WTC11 (cell line): ENCODE results near the gene MEDAG.

ENCODE experiments used
- CREB1 ChIP-seq: sonication (generic); formaldehyde crosslinking; IDR thresholded peaks from 2 replicates; pipeline ENCODE4 v1.8.0; 2023; ENCODE audit warnings: mild to moderate bottlenecking, missing genetic modification reagents
- EMX1 ChIP-seq: fragments of 250-450 bp; sonication (Bioruptor Pico); IDR thresholded peaks from 2 replicates; pipeline ENCODE4 v1.8.0; 2021; ENCODE audit warnings: mild to moderate bottlenecking
- KAT7 ChIP-seq: sonication (generic); formaldehyde crosslinking; IDR thresholded peaks from 2 replicates; pipeline ENCODE4 v1.8.1; 2023; ENCODE audit warnings: missing genetic modification reagents, mild to moderate bottlenecking, borderline replicate concordance
- NR2C2 ChIP-seq: sonication (generic); formaldehyde crosslinking; IDR thresholded peaks from 2 replicates; pipeline ENCODE4 v1.8.0; 2022; ENCODE audit warnings: mild to moderate bottlenecking, missing genetic modification reagents
- SP1 ChIP-seq: sonication (generic); formaldehyde crosslinking; conservative IDR thresholded peaks from 2 replicates; pipeline ENCODE4 v1.8.1; 2022; ENCODE audit warnings: missing genetic modification reagents
- ZNF138 ChIP-seq: sonication (generic); formaldehyde crosslinking; conservative IDR thresholded peaks from 2 replicates; pipeline ENCODE4 v1.8.1; 2022; ENCODE audit warnings: mild to moderate bottlenecking, moderate library complexity, missing genetic modification reagents
- TF ChIP-seq, protein P1 (sequence below): sonication (generic); formaldehyde crosslinking; conservative IDR thresholded peaks from 2 replicates; pipeline ENCODE4 v1.8.1; 2023; ENCODE audit warnings: mild to moderate bottlenecking, low read depth, missing genetic modification reagents, moderate library complexity
- TF ChIP-seq, protein P2 (sequence below): fragments of 200-600 bp; IDR thresholded peaks from 2 replicates; pipeline ENCODE4 v1.8.0; 2022; ENCODE audit warnings: antibody characterized with exemption
- TF ChIP-seq, protein P3 (sequence below): sonication (generic); formaldehyde crosslinking; IDR thresholded peaks from 2 replicates; pipeline ENCODE4 v1.8.0; 2022; ENCODE audit warnings: mild to moderate bottlenecking, missing genetic modification reagents
- TF ChIP-seq, protein P4 (sequence below): sonication (generic); formaldehyde crosslinking; IDR thresholded peaks from 2 replicates; pipeline ENCODE4 v1.8.1; 2022; ENCODE audit warnings: mild to moderate bottlenecking, moderate library complexity, missing genetic modification reagents
- TF ChIP-seq, protein P5 (sequence below): sonication (generic); formaldehyde crosslinking; IDR thresholded peaks from 2 replicates; pipeline ENCODE4 v1.8.1; 2022; ENCODE audit warnings: low read depth, missing genetic modification reagents, borderline replicate concordance
- TF ChIP-seq, protein P6 (sequence below): sonication (generic); formaldehyde crosslinking; IDR thresholded peaks from 2 replicates; pipeline ENCODE4 v1.8.1; 2023; ENCODE audit warnings: mild to moderate bottlenecking, missing genetic modification reagents
- TF ChIP-seq, protein P7 (sequence below): sonication (generic); formaldehyde crosslinking; IDR thresholded peaks from 2 replicates; pipeline ENCODE4 v1.8.0; 2022; ENCODE audit warnings: mild to moderate bottlenecking, missing genetic modification reagents
- TF ChIP-seq, protein P8 (sequence below): sonication (generic); formaldehyde crosslinking; IDR thresholded peaks from 2 replicates; pipeline ENCODE4 v1.8.1; 2022; ENCODE audit warnings: mild to moderate bottlenecking, missing genetic modification reagents, moderate library complexity, borderline replicate concordance

DNA sequence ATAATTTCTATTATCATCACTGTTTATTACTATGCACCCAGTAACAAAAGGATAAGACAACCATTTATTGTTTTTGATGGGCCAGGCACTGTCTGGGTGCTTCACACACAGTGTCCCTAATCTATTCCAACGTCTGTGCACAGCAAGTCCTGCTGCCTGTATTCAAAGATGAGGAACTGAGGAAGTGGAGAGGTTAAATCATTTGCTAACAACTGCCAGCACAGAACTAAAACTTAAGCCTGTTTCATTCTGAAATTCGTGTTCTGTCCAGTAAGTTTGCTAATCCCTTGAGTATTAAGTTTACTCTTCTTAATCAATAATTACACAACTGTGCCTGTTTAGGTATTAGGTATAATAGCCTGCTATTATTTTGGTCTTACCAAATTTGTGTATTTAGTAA lies 68.3 kb downstream of the MEDAG start:
- TF ChIP-seq, protein P1, sequence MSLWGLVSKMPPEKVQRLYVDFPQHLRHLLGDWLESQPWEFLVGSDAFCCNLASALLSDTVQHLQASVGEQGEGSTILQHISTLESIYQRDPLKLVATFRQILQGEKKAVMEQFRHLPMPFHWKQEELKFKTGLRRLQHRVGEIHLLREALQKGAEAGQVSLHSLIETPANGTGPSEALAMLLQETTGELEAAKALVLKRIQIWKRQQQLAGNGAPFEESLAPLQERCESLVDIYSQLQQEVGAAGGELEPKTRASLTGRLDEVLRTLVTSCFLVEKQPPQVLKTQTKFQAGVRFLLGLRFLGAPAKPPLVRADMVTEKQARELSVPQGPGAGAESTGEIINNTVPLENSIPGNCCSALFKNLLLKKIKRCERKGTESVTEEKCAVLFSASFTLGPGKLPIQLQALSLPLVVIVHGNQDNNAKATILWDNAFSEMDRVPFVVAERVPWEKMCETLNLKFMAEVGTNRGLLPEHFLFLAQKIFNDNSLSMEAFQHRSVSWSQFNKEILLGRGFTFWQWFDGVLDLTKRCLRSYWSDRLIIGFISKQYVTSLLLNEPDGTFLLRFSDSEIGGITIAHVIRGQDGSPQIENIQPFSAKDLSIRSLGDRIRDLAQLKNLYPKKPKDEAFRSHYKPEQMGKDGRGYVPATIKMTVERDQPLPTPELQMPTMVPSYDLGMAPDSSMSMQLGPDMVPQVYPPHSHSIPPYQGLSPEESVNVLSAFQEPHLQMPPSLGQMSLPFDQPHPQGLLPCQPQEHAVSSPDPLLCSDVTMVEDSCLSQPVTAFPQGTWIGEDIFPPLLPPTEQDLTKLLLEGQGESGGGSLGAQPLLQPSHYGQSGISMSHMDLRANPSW (CRISPR knock-in tag): no peak
- TF ChIP-seq EMX1 (CRISPR knock-in tag) (no peak), CREB1 (no peak), ZNF138 (no peak), KAT7 (CRISPR knock-in tag) (no peak), NR2C2 (CRISPR knock-in tag) (no peak), SP1 (CRISPR knock-in tag) (no peak)
- TF ChIP-seq, protein P2, sequence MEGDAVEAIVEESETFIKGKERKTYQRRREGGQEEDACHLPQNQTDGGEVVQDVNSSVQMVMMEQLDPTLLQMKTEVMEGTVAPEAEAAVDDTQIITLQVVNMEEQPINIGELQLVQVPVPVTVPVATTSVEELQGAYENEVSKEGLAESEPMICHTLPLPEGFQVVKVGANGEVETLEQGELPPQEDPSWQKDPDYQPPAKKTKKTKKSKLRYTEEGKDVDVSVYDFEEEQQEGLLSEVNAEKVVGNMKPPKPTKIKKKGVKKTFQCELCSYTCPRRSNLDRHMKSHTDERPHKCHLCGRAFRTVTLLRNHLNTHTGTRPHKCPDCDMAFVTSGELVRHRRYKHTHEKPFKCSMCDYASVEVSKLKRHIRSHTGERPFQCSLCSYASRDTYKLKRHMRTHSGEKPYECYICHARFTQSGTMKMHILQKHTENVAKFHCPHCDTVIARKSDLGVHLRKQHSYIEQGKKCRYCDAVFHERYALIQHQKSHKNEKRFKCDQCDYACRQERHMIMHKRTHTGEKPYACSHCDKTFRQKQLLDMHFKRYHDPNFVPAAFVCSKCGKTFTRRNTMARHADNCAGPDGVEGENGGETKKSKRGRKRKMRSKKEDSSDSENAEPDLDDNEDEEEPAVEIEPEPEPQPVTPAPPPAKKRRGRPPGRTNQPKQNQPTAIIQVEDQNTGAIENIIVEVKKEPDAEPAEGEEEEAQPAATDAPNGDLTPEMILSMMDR: no peak
- TF ChIP-seq, protein P3, sequence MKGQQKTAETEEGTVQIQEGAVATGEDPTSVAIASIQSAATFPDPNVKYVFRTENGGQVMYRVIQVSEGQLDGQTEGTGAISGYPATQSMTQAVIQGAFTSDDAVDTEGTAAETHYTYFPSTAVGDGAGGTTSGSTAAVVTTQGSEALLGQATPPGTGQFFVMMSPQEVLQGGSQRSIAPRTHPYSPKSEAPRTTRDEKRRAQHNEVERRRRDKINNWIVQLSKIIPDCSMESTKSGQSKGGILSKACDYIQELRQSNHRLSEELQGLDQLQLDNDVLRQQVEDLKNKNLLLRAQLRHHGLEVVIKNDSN (CRISPR knock-in tag): no peak
- TF ChIP-seq, protein P4, sequence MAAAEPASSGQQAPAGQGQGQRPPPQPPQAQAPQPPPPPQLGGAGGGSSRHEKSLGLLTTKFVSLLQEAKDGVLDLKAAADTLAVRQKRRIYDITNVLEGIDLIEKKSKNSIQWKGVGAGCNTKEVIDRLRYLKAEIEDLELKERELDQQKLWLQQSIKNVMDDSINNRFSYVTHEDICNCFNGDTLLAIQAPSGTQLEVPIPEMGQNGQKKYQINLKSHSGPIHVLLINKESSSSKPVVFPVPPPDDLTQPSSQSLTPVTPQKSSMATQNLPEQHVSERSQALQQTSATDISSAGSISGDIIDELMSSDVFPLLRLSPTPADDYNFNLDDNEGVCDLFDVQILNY (CRISPR knock-in tag): no peak
- TF ChIP-seq, protein P5, sequence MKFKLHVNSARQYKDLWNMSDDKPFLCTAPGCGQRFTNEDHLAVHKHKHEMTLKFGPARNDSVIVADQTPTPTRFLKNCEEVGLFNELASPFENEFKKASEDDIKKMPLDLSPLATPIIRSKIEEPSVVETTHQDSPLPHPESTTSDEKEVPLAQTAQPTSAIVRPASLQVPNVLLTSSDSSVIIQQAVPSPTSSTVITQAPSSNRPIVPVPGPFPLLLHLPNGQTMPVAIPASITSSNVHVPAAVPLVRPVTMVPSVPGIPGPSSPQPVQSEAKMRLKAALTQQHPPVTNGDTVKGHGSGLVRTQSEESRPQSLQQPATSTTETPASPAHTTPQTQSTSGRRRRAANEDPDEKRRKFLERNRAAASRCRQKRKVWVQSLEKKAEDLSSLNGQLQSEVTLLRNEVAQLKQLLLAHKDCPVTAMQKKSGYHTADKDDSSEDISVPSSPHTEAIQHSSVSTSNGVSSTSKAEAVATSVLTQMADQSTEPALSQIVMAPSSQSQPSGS: no peak
- TF ChIP-seq, protein P6, sequence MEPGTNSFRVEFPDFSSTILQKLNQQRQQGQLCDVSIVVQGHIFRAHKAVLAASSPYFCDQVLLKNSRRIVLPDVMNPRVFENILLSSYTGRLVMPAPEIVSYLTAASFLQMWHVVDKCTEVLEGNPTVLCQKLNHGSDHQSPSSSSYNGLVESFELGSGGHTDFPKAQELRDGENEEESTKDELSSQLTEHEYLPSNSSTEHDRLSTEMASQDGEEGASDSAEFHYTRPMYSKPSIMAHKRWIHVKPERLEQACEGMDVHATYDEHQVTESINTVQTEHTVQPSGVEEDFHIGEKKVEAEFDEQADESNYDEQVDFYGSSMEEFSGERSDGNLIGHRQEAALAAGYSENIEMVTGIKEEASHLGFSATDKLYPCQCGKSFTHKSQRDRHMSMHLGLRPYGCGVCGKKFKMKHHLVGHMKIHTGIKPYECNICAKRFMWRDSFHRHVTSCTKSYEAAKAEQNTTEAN (CRISPR knock-in tag): no peak
- TF ChIP-seq, protein P7, sequence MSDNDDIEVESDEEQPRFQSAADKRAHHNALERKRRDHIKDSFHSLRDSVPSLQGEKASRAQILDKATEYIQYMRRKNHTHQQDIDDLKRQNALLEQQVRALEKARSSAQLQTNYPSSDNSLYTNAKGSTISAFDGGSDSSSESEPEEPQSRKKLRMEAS (CRISPR knock-in tag): no peak
- TF ChIP-seq, protein P8, sequence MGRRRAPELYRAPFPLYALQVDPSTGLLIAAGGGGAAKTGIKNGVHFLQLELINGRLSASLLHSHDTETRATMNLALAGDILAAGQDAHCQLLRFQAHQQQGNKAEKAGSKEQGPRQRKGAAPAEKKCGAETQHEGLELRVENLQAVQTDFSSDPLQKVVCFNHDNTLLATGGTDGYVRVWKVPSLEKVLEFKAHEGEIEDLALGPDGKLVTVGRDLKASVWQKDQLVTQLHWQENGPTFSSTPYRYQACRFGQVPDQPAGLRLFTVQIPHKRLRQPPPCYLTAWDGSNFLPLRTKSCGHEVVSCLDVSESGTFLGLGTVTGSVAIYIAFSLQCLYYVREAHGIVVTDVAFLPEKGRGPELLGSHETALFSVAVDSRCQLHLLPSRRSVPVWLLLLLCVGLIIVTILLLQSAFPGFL (CRISPR knock-in tag): no peak
